Omental fat pad (tissue), 4 donors: ENCODE data around the gene N4BP2L1. TPM values are rescaled to one million over a fixed set of nuclear protein-coding genes. Genes with fewer than 3 reads are reported as not detected.

Source experiments
- ATAC-seq: fragments of 150-250 bp; one replicate; pipeline ENCODE4 v1.9.1; 2016; ENCODE audit warnings: mild to moderate bottlenecking, moderate library complexity; ENCODE audit not compliant: low FRiP score
- DNase-seq: peaks from one replicate; pipeline ENCODE4 v3.0.0-alpha.2; 2019; ENCODE audit warnings: low spot score
- total RNA-seq, 4 donors: library from RNA; depleted of rRNA; stranded (reverse); fragments of >200 nt; gene quantifications; one replicate each; pipeline ENCODE4 v1.1.0, GENCODE V29; 2016
- TF ChIP-seq, protein P1 (sequence below), 3 donors: fragments of 450-650 bp; IDR thresholded peaks; one replicate each; pipeline ENCODE4 v1.5.1; 2016 to 2017; ENCODE audit warnings: antibody characterized with exemption in 3 of 3, mild to moderate bottlenecking in 3 of 3, moderate library complexity in 2 of 3

The N4BP2L1 gene
- total RNA-seq, 4 donors from 2014 or later: 10.6 to 28.4 (median 16.3) TPM

DNA sequence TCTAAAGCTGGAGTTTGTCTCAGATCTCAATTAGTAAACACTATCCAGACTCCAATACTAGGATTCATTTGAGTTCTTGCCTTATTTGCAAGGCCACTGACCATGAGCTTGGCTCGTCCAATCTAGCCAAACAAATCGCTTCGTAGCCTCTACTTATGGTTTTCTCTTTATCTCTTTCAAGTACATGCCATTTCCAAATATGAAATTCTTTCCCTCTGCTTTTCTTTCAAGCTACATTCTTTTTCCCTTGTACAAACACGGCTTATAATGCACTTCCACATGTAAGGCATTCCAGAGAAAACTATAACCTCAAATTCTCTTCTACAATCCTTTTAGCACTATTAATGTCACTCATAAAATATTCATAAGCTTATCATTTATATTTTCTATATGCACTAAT is 10.9 kb upstream of the N4BP2L1 start:
- no peak for ATAC-seq
- TF ChIP-seq, protein P1, sequence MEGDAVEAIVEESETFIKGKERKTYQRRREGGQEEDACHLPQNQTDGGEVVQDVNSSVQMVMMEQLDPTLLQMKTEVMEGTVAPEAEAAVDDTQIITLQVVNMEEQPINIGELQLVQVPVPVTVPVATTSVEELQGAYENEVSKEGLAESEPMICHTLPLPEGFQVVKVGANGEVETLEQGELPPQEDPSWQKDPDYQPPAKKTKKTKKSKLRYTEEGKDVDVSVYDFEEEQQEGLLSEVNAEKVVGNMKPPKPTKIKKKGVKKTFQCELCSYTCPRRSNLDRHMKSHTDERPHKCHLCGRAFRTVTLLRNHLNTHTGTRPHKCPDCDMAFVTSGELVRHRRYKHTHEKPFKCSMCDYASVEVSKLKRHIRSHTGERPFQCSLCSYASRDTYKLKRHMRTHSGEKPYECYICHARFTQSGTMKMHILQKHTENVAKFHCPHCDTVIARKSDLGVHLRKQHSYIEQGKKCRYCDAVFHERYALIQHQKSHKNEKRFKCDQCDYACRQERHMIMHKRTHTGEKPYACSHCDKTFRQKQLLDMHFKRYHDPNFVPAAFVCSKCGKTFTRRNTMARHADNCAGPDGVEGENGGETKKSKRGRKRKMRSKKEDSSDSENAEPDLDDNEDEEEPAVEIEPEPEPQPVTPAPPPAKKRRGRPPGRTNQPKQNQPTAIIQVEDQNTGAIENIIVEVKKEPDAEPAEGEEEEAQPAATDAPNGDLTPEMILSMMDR (IDR thresholded peaks at IDR 0.05): no peak
- no peak for DNase-seq

DNA sequence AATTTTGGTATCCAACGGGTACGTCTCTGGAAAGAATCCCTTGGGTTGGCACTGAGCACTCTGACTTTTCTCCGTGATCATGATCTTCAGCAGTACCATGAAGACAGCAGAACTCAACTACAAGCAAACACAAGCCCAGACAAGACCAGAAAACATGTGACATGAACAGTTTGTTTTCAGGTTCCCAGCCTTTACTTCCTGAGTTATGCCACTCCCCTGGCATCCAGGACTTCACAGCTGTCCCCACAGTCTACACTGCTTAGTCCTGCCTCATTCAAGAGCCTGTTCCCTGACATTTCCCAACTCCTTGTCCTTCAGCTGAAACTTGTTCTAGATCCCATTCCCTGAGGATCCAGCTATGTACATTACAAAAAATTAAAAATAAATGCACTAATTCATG is 4.9 kb upstream of the N4BP2L1 start:
- TF ChIP-seq, protein P1 (IDR thresholded peaks at IDR 0.05): no peak
- ATAC-seq (no peak), DNase-seq (no peak)

DNA sequence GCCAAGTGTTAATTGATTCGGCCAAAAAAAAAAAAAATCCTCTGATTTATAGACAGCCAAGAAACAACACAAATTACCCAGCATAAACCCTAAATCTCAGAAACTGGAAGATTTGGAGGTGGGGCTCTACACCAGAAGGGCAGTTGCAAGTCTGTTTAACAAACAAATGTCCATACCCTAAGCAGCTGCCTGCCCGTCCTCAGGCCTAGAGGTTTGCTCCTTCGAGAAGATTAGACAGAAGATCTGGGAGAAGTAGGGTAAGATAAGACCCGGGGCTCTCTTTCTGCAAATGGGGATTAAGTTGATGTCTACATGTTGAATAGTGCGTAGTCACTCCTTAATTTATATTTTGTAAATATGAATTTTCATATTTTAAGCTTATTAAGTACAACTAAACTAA is 3.4 kb upstream of the N4BP2L1 start:
- no peak for ATAC-seq
- TF ChIP-seq, protein P1 (IDR thresholded peaks at IDR 0.05): no peak
- no peak for DNase-seq

DNA sequence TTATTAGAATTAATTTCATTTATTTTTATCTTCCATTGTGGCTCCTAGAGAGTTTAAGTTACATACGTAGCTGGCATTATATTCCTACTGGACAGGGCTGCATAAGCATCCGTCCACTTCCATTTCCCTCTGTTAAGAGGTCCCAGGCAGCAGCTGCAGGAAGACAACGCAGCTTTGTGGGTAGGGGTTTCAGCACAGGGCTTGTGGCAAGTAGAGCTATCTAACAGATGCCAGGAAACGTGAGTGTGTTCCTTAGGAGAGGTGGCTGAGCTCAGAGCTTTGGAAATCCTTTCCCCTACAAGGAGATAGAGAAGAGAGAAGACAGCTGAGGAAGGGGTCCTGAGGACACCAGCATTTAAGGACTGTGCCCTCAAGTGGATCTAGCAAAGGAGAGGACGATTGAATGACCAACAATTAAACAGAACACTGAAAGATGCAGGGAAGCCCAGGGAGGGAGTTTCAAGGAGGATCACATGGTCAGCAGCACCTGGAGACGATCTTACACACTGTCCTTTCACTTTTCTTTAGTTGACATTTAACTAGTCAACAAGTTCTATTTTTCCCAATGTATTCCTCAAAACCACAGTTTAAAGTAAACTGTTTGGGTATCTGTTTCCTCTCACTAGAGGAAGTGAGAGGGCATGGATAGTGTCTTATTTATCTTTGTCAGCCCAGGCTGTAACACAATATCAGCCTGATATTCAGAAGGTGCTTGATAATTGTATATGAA is 2.3 kb upstream of the N4BP2L1 start:
- no peak for ATAC-seq
- TF ChIP-seq, protein P1 (IDR thresholded peaks at IDR 0.05): no peak
- no peak for DNase-seq

DNA sequence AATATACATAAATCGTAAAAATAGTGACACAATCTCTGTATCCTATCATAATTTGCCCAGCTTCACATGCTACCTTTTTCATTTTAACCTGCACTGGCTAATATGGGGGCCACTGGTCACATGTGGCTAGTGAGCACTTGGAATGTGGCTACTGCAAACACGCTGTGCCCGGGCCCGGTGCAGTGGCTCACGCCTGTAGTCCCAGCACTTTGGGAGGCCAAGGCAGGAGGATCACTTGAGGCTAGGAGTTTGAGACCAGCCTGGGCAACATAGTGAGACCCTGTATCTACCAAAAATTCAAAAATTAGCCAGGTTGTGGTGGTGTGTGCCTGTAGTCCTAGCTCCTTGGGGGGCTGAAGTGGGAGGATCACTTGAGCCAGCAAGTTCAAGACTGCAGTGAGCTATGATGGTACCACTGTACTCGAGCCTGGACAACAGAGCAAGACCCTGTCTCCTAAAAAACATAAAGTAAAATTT is 1.5 kb upstream of the N4BP2L1 start:
- no peak for ATAC-seq
- TF ChIP-seq, protein P1 (IDR thresholded peaks at IDR 0.05): no peak
- no peak for DNase-seq

DNA sequence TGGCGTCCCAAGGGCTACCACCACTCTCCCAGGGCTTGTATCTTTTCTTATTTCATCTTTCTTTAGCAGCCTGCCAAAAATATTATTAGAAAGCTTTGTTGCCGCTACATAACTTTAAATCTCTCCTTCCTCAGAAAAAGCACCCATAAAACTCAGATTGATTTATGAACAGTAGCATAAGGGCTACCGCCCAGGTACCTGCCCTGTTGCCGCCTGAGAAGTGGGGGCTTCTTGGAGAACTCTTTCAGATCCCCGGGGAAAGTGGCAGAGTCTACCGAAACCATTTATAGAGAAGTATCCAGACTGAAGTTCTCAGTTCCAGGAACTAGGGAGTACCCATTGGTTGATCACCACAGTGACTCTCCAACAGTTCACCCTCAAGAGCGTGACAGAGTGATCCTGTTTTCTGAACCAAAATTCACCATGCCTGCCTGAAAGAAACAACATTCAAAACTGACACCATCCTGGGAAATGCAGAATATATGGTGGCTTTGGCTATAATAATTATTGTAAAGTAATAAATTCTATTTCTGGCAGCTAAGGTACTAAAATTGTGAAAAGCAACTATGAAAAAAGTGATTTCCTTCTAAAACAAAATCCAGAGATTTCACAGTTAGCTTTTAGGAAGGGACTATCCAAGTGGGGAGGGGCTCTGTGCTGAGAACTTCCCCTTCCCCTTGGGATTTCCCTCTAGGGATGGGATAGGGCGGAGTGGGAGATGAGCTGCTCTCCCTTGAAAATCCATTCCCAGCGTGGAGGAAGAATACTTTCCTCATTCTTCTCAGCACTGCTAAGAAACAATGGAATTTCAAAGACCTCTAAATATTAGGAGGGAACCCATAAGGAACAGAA is 877 bp upstream of the N4BP2L1 start:
- ATAC-seq (no peak), DNase-seq (no peak)
- TF ChIP-seq, protein P1 (IDR thresholded peaks at IDR 0.05): no peak
